ENCODE data around the gene EIF4EBP3. TPM values are rescaled to one million over a fixed set of nuclear protein-coding genes. Genes with fewer than 3 reads are reported as not detected.

The EIF4EBP3 gene
- total RNA-seq, 1 donor from 2014 or later: 13.3 TPM

DNA sequence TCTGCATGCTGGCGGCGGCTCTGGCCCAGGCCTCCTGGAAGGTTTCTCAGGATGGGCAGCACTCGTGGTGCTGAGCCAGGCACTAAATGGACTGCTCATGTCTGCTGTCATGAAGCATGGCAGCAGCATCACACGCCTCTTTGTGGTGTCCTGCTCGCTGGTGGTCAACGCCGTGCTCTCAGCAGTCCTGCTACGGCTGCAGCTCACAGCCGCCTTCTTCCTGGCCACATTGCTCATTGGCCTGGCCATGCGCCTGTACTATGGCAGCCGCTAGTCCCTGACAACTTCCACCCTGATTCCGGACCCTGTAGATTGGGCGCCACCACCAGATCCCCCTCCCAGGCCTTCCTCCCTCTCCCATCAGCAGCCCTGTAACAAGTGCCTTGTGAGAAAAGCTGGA lies 20.4 kb downstream of the EIF4EBP3 start:
- DNase-seq (ENCODE audit: low read depth): no peak
- Histone ChIP-seq H3K36me3 (ENCODE audit: control insufficient read depth, insufficient read depth, low read length) (peaks cover 7% of the 10 kb centered on the region), H3K27me3 (ENCODE audit: control insufficient read depth, insufficient read depth, low read length) (no peaks in the 10 kb centered on the region), H3K4me3 (ENCODE audit: low read depth, low read length) (no peak overlapping the region)
- TF ChIP-seq, protein P1, sequence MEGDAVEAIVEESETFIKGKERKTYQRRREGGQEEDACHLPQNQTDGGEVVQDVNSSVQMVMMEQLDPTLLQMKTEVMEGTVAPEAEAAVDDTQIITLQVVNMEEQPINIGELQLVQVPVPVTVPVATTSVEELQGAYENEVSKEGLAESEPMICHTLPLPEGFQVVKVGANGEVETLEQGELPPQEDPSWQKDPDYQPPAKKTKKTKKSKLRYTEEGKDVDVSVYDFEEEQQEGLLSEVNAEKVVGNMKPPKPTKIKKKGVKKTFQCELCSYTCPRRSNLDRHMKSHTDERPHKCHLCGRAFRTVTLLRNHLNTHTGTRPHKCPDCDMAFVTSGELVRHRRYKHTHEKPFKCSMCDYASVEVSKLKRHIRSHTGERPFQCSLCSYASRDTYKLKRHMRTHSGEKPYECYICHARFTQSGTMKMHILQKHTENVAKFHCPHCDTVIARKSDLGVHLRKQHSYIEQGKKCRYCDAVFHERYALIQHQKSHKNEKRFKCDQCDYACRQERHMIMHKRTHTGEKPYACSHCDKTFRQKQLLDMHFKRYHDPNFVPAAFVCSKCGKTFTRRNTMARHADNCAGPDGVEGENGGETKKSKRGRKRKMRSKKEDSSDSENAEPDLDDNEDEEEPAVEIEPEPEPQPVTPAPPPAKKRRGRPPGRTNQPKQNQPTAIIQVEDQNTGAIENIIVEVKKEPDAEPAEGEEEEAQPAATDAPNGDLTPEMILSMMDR (IDR thresholded peaks at IDR 0.05; ENCODE audit: insufficient read depth, low read length, poor library complexity, severe bottlenecking): no peak

DNA sequence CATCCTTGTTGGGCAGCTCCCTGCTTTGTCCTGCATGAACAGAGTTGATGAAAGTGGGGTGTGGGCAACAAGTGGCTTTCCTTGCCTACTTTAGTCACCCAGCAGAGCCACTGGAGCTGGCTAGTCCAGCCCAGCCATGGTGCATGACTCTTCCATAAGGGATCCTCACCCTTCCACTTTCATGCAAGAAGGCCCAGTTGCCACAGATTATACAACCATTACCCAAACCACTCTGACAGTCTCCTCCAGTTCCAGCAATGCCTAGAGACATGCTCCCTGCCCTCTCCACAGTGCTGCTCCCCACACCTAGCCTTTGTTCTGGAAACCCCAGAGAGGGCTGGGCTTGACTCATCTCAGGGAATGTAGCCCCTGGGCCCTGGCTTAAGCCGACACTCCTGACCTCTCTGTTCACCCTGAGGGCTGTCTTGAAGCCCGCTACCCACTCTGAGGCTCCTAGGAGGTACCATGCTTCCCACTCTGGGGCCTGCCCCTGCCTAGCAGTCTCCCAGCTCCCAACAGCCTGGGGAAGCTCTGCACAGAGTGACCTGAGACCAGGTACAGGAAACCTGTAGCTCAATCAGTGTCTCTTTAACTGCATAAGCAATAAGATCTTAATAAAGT lies 21.1 kb downstream of the EIF4EBP3 start:
- Histone ChIP-seq H3K36me3 (ENCODE audit: control insufficient read depth, insufficient read depth, low read length) (peaks cover 7% of the 10 kb centered on the region), H3K27me3 (ENCODE audit: control insufficient read depth, insufficient read depth, low read length) (no peaks in the 10 kb centered on the region), H3K4me3 (ENCODE audit: low read depth, low read length) (no peak overlapping the region)
- TF ChIP-seq, protein P1 (IDR thresholded peaks at IDR 0.05; ENCODE audit: insufficient read depth, low read length, poor library complexity, severe bottlenecking): no peak
- no peak for DNase-seq (ENCODE audit: low read depth)

DNA sequence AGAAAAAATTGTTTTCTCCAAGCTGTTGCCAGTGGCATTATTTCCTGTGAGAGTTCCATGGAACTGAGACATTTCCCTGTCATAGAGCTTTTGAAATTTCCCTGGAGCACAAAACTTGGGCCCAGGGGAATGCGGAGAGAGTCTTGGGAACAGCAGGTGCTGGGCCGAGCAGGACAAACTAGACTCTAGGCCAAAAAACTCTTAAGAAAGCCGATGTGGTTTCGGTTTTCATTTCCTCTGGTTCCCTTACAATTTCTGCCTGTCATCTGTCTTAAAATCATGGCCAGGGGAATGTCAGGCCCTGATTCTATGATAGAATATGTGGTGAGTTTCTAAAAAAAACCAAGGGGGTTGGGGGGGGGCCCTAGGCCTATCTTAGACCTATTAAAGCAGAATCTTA lies 21.7 kb downstream of the EIF4EBP3 start:
- Histone ChIP-seq H3K4me3 (ENCODE audit: low read depth, low read length) (no peak overlapping the region), H3K36me3 (ENCODE audit: control insufficient read depth, insufficient read depth, low read length) (peaks cover 7% of the 10 kb centered on the region), H3K27me3 (ENCODE audit: control insufficient read depth, insufficient read depth, low read length) (no peaks in the 10 kb centered on the region)
- TF ChIP-seq, protein P1 (IDR thresholded peaks at IDR 0.05; ENCODE audit: insufficient read depth, low read length, poor library complexity, severe bottlenecking): no peak
- no peak for DNase-seq (ENCODE audit: low read depth)

DNA sequence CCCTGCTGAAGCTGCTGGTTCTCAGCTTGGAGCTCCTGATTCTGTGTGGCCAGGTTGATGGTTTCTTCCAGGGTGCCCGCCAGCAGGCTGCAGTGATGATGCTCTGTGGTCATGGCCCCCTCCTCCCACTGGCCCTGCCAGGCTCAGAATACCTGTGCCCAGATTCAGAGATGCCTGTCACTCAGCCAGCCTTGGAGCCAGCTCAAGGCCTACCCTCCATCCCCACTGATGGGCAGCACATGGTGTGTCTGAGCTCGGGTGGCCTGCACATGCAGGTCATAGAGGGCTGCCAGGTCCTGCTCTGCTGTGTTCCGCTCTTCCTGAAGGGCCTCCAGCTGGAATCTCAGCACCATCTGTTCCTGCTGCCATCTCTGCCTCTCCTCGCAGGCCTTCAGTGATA lies 22.6 kb downstream of the EIF4EBP3 start:
- Histone ChIP-seq H3K36me3 (ENCODE audit: control insufficient read depth, insufficient read depth, low read length) (peaks cover 7% of the 10 kb centered on the region), H3K4me3 (ENCODE audit: low read depth, low read length) (no peak overlapping the region), H3K27me3 (ENCODE audit: control insufficient read depth, insufficient read depth, low read length) (no peaks in the 10 kb centered on the region)
- no peak for DNase-seq (ENCODE audit: low read depth)
- TF ChIP-seq, protein P1 (IDR thresholded peaks at IDR 0.05; ENCODE audit: insufficient read depth, low read length, poor library complexity, severe bottlenecking): no peak

DNA sequence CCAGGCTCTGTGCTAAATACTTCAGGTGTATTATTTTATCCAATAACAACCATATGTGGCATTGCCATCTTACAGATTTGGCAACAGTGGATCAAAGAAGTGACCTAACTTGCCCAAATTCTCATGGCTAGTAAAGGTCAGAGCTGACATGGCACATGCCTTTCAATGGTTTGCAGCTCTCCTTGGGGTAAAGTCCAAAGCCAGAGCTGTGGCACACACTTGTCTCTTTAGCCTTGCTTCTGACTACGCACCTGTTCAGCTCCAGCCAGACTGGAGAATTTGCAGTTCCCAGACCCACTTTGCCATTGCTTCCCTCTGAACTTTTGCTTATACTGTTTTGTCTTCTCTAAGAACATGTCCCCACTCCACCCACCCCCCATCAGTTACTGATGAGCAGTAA lies 23.0 kb downstream of the EIF4EBP3 start:
- H3K4me3 ChIP-seq (ENCODE audit: low read depth, low read length): no peak overlapping the region
- TF ChIP-seq, protein P1 (IDR thresholded peaks at IDR 0.05; ENCODE audit: insufficient read depth, low read length, poor library complexity, severe bottlenecking): no peak
- H3K36me3 ChIP-seq (ENCODE audit: control insufficient read depth, insufficient read depth, low read length): peaks cover 7% of the 10 kb centered on the region
- H3K27me3 ChIP-seq (ENCODE audit: control insufficient read depth, insufficient read depth, low read length): no peaks in the 10 kb centered on the region
- no peak for DNase-seq (ENCODE audit: low read depth)

DNA sequence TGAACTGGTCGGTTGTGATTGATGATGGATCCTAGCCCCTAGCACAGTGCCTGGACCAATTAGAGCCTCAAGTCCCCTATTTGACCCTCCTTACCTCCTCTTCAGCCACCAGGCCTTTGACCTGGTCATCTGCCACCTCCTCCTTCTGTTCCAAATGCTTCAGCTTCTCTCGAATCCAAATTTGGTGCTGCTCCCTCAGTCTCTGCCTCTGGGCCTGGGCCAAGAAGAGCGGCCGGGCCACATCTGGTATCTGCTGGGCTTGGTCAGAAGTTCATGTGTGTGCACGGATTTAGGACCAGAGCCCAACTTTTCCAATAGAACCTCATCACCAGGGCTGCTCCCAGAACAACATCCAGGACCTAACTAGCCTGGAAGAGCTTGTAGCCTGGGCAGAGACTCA lies 23.6 kb downstream of the EIF4EBP3 start:
- DNase-seq (ENCODE audit: low read depth): no peak
- Histone ChIP-seq H3K4me3 (ENCODE audit: low read depth, low read length) (no peak overlapping the region), H3K36me3 (ENCODE audit: control insufficient read depth, insufficient read depth, low read length) (peaks cover 7% of the 10 kb centered on the region), H3K27me3 (ENCODE audit: control insufficient read depth, insufficient read depth, low read length) (no peaks in the 10 kb centered on the region)
- TF ChIP-seq, protein P1 (IDR thresholded peaks at IDR 0.05; ENCODE audit: insufficient read depth, low read length, poor library complexity, severe bottlenecking): no peak
